ENCODE data around the gene IMP4. TPM values are rescaled to one million over a fixed set of nuclear protein-coding genes. Genes with fewer than 3 reads are reported as not detected.

The IMP4 gene
- total and polyA plus RNA-seq, 2 of the 13 experiments (the other 11 are each of a cell fraction or from before 2014, with no cell fraction given), result 142 to 158 TPM

GRCh38 chr2:130336877-130337734 is 5.6 kb upstream of the IMP4 start:
- Histone ChIP-seq H3K36me3 (replicated peaks in 1 of 2; ENCODE audit: control insufficient read depth in 1 of 2, insufficient read depth in 2 of 2, low read length in 2 of 2) (peaks cover 0 to 5% of the 10 kb centered on the region in 2 experiments; a peak in 4 of 5 replicates), H3K4me3 (replicated peaks in 1 of 3; ENCODE audit: insufficient read depth in 1 of 3, low read depth in 2 of 3, low read length in 3 of 3) (peak overlapping the region; percentile 52 to 76 (median 67)), H3K9ac (ENCODE audit: insufficient read depth, low read depth, low read length) (peak overlapping the region; percentile 52), H3K27me3 (ENCODE audit: control insufficient read depth in 1 of 2, insufficient read depth in 2 of 2, low read length in 2 of 2) (peaks cover 0 to 8% of the 10 kb centered on the region in 2 experiments; a peak in 2 of 5 replicates), H3K9me3 (ENCODE audit: low read length) (no peaks in the 10 kb centered on the region), H2AFZ (ENCODE audit: low read length) (peak overlapping the region; percentile 89), H4K20me1 (ENCODE audit: insufficient read depth, low read length) (no peaks in the 10 kb centered on the region), H3K27ac (ENCODE audit: extremely low read length, insufficient read depth, low read length) (peak overlapping the region; percentile 63), H3K79me2 (ENCODE audit: insufficient read depth, low read length) (peaks cover 4% of the 10 kb centered on the region), H3K4me2 (ENCODE audit: low read depth, low read length) (peak overlapping the region; percentile 93), H3K4me1 (ENCODE audit: insufficient read depth, low read length) (peaks cover 54% of the 10 kb centered on the region)
- FAIRE-seq (peak; percentile 84), DNase-seq (ENCODE audit: low spot score) (peak; percentile 86), ATAC-seq (peak; percentile 74)
- intact Hi-C loops (cut with micrococcal nuclease; ENCODE audit: unreplicated experiment), result loop anchor here (1.0 to 2.0 kb wide), 2 partner anchors 54 to 156 kb away; partner anchors contain the start of gene SMPD4
- POLR2A ChIA-PET, result interaction anchor here (0.7 to 2.5 kb wide), 6 partner anchors 11 to 156 kb away, joined by 3 to 13 read pairs (median 4); partner anchors contain the start of genes PTPN18 and SMPD4
- in situ Hi-C loops (cut with HindIII; ENCODE audit: extremely low pct_ligation_motif_present, low pct_unique_long_range_greater_than_20kb), result loop anchor here (10.0 kb wide), 2 partner anchors 182 to 402 kb away; no protein-coding TSS in a partner anchor
- CTCF ChIA-PET (ENCODE audit: low intra/inter-chr PET ratio, low total read pairs), result interaction anchor here (0.5 kb wide), 1 partner anchor 758 kb away, joined by 4 read pairs; no protein-coding TSS in a partner anchor
- no TSS peak for BruUV-seq (replicated peaks)
- WGBS (ENCODE audit: low lambda C conversion rate), result 4% methylated on average over 20 of the region's 29 CpGs
- peak; percentile 97 for TF ChIP-seq ZNF598 (CRISPR knock-in tag; IDR thresholded peaks at IDR 0.05; ENCODE audit: borderline replicate concordance)
- peak; percentile 91 for TF ChIP-seq ZNF280D (CRISPR knock-in tag; IDR thresholded peaks at IDR 0.05)
- peak; percentile 92 for TF ChIP-seq SIX1 (CRISPR knock-in tag; IDR thresholded peaks at IDR 0.05; ENCODE audit: borderline replicate concordance)
- TF ChIP-seq LCORL (IDR thresholded peaks at IDR 0.05), result no peak
- TF ChIP-seq LCORL (CRISPR knock-in tag; IDR thresholded peaks at IDR 0.05), result peak; percentile 84
- TF ChIP-seq AKNA (CRISPR knock-in tag; IDR thresholded peaks at IDR 0.05; ENCODE audit: borderline replicate concordance), result no peak
- TF ChIP-seq TFAP4 (IDR thresholded peaks at IDR 0.05; ENCODE audit: borderline replicate concordance, low read depth), result peak; percentile 77; the same call in 1 of the 2 replicates
